Left lung (tissue), 10 donors: Measurements from ENCODE around the gene CRHBP. TPM values are rescaled to one million over a fixed set of nuclear protein-coding genes. Genes with fewer than 3 reads are reported as not detected.

Source experiments
- ATAC-seq: fragments of 200-7000 bp; cut with Tn5 transposase; one replicate; pipeline ENCODE4 v1.9.1; 2020; ENCODE audit warnings: moderate library complexity
- DNase-seq, 4 donors: peaks; one replicate each; pipeline ENCODE4 v3.0.0-alpha.2; 2013 to 2020
- H3K27ac ChIP-seq, 2 donors: fragments of 200-600 bp; sonication (generic) in 1 of 2; one replicate each; pipeline versions ENCODE4 v1.5.0 to v1.8.0; 2020 to 2021
- H3K27me3 ChIP-seq, 2 donors: fragments of 200-600 bp; sonication (generic) in 1 of 2; one replicate each; pipeline versions ENCODE4 v1.5.0 to v1.8.0; 2020 to 2021
- H3K36me3 ChIP-seq, 2 donors: fragments of 200-600 bp; sonication (generic) in 1 of 2; one replicate each; pipeline versions ENCODE4 v1.5.0 to v1.8.0; 2020 to 2021
- H3K4me1 ChIP-seq, 2 donors: fragments of 200-600 bp; one replicate each; pipeline ENCODE4 v1.8.0; 2021
- H3K4me3 ChIP-seq, 2 donors: fragments of 200-600 bp; sonication (generic) in 1 of 2; one replicate each; pipeline versions ENCODE4 v1.5.0 to v1.8.0; 2020 to 2021; ENCODE audit warnings: mild to moderate bottlenecking in 1 of 2
- H3K9me3 ChIP-seq, 2 donors: fragments of 200-600 bp; sonication (generic) in 1 of 2; one replicate each; pipeline versions ENCODE4 v1.5.0 to v1.8.0; 2020 to 2021
- CTCF ChIP-seq, 2 donors: fragments of 200-600 bp; sonication (generic) in 1 of 2; IDR thresholded peaks; one replicate each; pipeline versions ENCODE4 v1.5.0 to v1.8.0; 2021; ENCODE audit warnings: antibody characterized with exemption in 2 of 2
- intact Hi-C, 2 donors: fragments of 100-400 bp; cut with DNase I; formaldehyde crosslinking; loops; one replicate each; pipeline versions ENCODE4 v1.11.2 to v1.14.2; 2022
- polyA plus RNA-seq, 6 donors: library from polyadenylated mRNA; unstranded; fragments of 120-200 nt; gene quantifications; one replicate each; pipeline ENCODE4 v1.2.1, GENCODE V29; 2013; ENCODE audit not compliant: insufficient read length in 6 of 6
- total RNA-seq, 2 donors: library from RNA; stranded (reverse); fragmentation: NEBNext Ultra II Directional; extraction: Animal tissue kit (Norgen Biotek cat#: 25700); gene quantifications; one replicate each; pipeline ENCODE4 v1.2.1, GENCODE V29; 2021
- donor health status: DM: no; HTN: yes; CAD: no.
- donor health status: DM: no; HTN: no; CAD: no.

CRHBP gene
- total and polyA plus RNA-seq, 8 donors = 0.22 to 0.72 (median 0.50) TPM; not detected in 2

GRCh38 chr5:76920491-76920890, 32.4 kb upstream of the CRHBP start:
- Histone ChIP-seq H3K27ac (no peak overlapping the region), H3K4me1 (no peaks in the 10 kb centered on the region), H3K27me3 (no peaks in the 10 kb centered on the region), H3K9me3 (peaks cover 0 to 3% of the 10 kb centered on the region in 2 donors), H3K36me3 (no peaks in the 10 kb centered on the region), H3K4me3 (no peak overlapping the region)
- TF ChIP-seq CTCF (IDR thresholded peaks at IDR 0.05) = no peak
- intact Hi-C loops = no loop called here
- DNase-seq (no peak), ATAC-seq (no peak)

GRCh38 chr5:76926329-76927105, 26.3 kb upstream of the CRHBP start:
- Histone ChIP-seq H3K4me1 (no peaks in the 10 kb centered on the region), H3K36me3 (no peaks in the 10 kb centered on the region), H3K9me3 (no peaks in the 10 kb centered on the region), H3K27me3 (no peaks in the 10 kb centered on the region), H3K4me3 (no peak overlapping the region), H3K27ac (no peak overlapping the region)
- DNase-seq (no peak), ATAC-seq (no peak)
- no peak for TF ChIP-seq CTCF (IDR thresholded peaks at IDR 0.05)
- intact Hi-C loops = no loop called here

- Histone ChIP-seq H3K9me3 (no peaks in the 10 kb centered on the region), H3K4me3 (no peak overlapping the region), H3K27me3 (no peaks in the 10 kb centered on the region), H3K27ac (no peak overlapping the region), H3K4me1 (no peaks in the 10 kb centered on the region), H3K36me3 (no peaks in the 10 kb centered on the region)
- ATAC-seq (no peak), DNase-seq (no peak)
- no peak for TF ChIP-seq CTCF (IDR thresholded peaks at IDR 0.05)
- intact Hi-C loops = no loop called here
Measured at GRCh38 chr5:76927961-76928360, 24.9 kb upstream of the CRHBP start.

DNA sequence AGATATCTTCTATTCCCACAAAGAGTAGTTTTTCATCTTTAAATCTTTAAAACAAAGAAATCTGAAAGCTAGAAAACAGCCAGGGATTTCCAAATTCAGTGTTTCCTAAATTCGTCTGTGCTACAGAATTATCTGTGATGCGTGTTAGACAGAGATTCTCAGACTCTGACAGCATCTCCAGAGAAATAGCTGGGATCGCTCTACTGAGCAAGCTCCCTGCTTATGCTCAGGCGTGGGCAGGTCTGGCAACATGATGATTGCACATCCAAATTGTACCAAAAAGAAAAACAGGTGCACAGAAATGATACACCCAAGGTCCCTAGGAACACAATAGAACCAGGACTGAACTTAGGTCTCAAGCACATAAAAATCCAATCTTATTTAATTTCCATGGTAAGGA, 22.8 kb upstream of the CRHBP start:
- no peaks in the 10 kb centered on the region for H3K27me3 ChIP-seq
- H3K36me3 ChIP-seq = no peaks in the 10 kb centered on the region
- no peak overlapping the region for H3K27ac ChIP-seq
- no peak overlapping the region for H3K4me3 ChIP-seq
- no peaks in the 10 kb centered on the region for H3K4me1 ChIP-seq
- no peak for DNase-seq
- H3K9me3 ChIP-seq = no peaks in the 10 kb centered on the region
- ATAC-seq = no peak
- TF ChIP-seq CTCF (IDR thresholded peaks at IDR 0.05) = no peak
- intact Hi-C loops = no loop called here

DNA sequence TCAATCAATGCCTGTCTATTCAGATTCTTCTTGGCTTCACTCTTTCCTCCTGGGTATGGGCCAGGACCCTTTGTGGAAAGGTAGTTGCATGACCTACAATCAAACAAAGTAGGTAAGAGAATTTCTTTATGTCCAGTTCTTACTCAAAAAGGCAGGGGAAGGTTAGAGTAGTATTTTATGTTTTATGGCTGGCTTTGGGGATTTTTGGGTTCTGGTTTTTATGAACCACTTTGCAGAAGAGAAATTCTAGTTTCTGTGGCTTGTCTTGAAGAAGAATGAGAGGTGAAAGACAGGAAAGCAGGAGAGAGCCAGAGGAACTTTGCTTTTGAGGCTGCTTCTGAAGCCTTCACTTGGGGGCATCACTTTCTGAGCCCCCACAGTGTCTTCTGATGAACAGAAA, 14.7 kb upstream of the CRHBP start:
- no peak for TF ChIP-seq CTCF (IDR thresholded peaks at IDR 0.05)
- no peaks in the 10 kb centered on the region for H3K4me1 ChIP-seq
- DNase-seq (no peak), ATAC-seq (no peak)
- intact Hi-C loops = no loop called here
- no peak overlapping the region for H3K4me3 ChIP-seq
- H3K27me3 ChIP-seq = no peaks in the 10 kb centered on the region
- no peaks in the 10 kb centered on the region for H3K36me3 ChIP-seq
- H3K9me3 ChIP-seq = no peaks in the 10 kb centered on the region
- no peak overlapping the region for H3K27ac ChIP-seq
